Ishikawa (cell line): Measurements from ENCODE around the gene ATR.

ENCODE experiments used
- CEBPB ChIP-seq: IDR thresholded peaks from 2 replicates; pipeline ENCODE4 v1.6.1; 2012
- CREB1 ChIP-seq: IDR thresholded peaks from 2 replicates; pipeline ENCODE4 v1.6.1; 2012; ENCODE audit warnings: low read depth
- EGR1 ChIP-seq: IDR thresholded peaks from 2 replicates; pipeline ENCODE4 v1.6.1; 2012
- EP300 ChIP-seq: IDR thresholded peaks from 2 replicates; pipeline ENCODE4 v1.6.1; 2012; ENCODE audit warnings: borderline replicate concordance
- FOXM1 ChIP-seq: IDR thresholded peaks from 2 replicates; pipeline ENCODE4 v1.6.1; 2012; ENCODE audit warnings: low read depth, borderline replicate concordance
- MAX ChIP-seq: IDR thresholded peaks from 2 replicates; pipeline ENCODE4 v1.6.1; 2012
- NFIC ChIP-seq: IDR thresholded peaks from 2 replicates; pipeline ENCODE4 v1.6.1; 2012
- RAD21 ChIP-seq: IDR thresholded peaks from 2 replicates; pipeline ENCODE4 v1.6.1; 2012; ENCODE audit warnings: low read depth
- TAF1 ChIP-seq: IDR thresholded peaks from 2 replicates; pipeline ENCODE4 v1.6.1; 2012; ENCODE audit warnings: low read depth, mild to moderate bottlenecking
- TCF12 ChIP-seq: IDR thresholded peaks from 2 replicates; pipeline ENCODE4 v1.6.1; 2012; ENCODE audit warnings: low read depth
- TEAD4 ChIP-seq: IDR thresholded peaks from 2 replicates; pipeline ENCODE4 v1.6.1; 2012
- YY1 ChIP-seq: IDR thresholded peaks from 2 replicates; pipeline ENCODE4 v1.6.1; 2012; ENCODE audit warnings: low read depth
- ZBTB7A ChIP-seq: IDR thresholded peaks from 2 replicates; pipeline ENCODE4 v1.6.1; 2012; ENCODE audit warnings: low read depth
- TF ChIP-seq, protein P1 (sequence below): IDR thresholded peaks from 2 replicates; pipeline ENCODE4 v1.6.1; 2012; ENCODE audit warnings: low read depth, mild to moderate bottlenecking
- TF ChIP-seq, protein P2 (sequence below): IDR thresholded peaks from 2 replicates; pipeline ENCODE4 v1.6.1; 2012

Gene ATR

GRCh38 chr3:142597906-142598305 is 19.4 kb upstream of the ATR start:
- TF ChIP-seq TEAD4 (no peak), CREB1 (no peak), TCF12 (no peak), EGR1 (no peak), NFIC (no peak), FOXM1 (no peak), CEBPB (no peak), YY1 (no peak), ZBTB7A (no peak), EP300 (no peak), RAD21 (no peak), TAF1 (no peak)
- TF ChIP-seq, protein P1, sequence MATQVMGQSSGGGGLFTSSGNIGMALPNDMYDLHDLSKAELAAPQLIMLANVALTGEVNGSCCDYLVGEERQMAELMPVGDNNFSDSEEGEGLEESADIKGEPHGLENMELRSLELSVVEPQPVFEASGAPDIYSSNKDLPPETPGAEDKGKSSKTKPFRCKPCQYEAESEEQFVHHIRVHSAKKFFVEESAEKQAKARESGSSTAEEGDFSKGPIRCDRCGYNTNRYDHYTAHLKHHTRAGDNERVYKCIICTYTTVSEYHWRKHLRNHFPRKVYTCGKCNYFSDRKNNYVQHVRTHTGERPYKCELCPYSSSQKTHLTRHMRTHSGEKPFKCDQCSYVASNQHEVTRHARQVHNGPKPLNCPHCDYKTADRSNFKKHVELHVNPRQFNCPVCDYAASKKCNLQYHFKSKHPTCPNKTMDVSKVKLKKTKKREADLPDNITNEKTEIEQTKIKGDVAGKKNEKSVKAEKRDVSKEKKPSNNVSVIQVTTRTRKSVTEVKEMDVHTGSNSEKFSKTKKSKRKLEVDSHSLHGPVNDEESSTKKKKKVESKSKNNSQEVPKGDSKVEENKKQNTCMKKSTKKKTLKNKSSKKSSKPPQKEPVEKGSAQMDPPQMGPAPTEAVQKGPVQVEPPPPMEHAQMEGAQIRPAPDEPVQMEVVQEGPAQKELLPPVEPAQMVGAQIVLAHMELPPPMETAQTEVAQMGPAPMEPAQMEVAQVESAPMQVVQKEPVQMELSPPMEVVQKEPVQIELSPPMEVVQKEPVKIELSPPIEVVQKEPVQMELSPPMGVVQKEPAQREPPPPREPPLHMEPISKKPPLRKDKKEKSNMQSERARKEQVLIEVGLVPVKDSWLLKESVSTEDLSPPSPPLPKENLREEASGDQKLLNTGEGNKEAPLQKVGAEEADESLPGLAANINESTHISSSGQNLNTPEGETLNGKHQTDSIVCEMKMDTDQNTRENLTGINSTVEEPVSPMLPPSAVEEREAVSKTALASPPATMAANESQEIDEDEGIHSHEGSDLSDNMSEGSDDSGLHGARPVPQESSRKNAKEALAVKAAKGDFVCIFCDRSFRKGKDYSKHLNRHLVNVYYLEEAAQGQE, result no peak
- TF ChIP-seq, protein P2, sequence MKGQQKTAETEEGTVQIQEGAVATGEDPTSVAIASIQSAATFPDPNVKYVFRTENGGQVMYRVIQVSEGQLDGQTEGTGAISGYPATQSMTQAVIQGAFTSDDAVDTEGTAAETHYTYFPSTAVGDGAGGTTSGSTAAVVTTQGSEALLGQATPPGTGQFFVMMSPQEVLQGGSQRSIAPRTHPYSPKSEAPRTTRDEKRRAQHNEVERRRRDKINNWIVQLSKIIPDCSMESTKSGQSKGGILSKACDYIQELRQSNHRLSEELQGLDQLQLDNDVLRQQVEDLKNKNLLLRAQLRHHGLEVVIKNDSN, result no peak

DNA sequence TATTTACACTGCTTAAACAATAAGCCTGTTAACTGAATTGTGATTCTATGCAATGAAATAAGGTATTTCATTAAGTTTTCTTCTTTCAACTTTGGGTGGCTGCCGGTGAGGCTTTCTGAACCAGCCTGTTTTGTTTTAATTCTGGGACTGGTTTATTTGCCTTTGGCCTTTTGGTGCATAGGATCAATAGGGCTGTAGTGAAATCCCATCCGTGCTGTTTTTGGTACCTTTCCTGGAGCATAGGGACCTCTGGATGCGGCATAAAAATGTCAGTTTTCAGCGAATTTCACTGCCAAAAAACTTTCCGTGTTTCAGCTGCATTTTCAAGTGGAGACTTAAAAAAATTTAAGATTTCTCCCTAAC is 18.2 kb upstream of the ATR start:
- no peak for TF ChIP-seq FOXM1
- TF ChIP-seq RAD21, result no peak

DNA sequence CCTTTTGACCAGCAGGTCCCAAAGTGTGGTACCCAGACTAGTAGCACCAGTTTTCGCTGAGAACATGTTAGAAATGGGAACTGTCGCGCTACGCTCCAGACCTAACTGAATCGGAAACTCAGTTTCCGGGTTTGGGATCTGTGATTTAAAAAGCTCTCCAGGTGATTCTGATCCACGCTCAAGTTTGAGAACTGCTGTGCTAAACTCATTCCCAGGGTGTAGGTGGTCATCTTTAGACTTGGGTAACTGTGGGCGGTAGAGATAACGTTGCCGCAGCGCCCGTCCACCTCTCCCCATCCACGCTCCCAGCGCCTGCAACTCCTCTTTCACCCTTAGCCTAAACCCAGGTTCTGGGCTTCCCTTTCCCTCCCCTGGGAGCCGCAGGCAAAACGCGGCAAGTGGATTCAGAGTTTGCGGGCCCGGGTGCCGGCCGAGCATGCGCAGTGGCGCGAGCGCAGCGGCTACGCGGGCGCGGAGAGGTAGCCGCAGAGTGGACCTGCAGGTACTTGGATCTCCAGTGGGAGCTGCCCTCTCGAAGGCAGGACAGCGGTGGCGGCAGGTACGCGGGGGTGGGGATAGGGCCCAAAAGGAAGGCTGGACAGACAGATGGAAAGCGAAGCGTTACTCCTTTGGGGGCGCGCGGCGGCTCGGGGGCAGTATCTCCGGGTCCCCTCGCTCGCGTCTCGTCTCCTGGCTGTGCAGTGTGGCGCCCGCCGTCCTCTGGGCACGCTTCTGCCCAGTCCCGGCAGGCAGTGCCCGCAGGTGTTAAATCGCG is 17.6 kb upstream of the ATR start, which contains the start of gene PLS1:
Gene PLS1, plus strand, starts transcription at position 443 of the 775 bp plus-strand sequence. CDS start 67,845 bp downstream, outside the sequence.
- TF ChIP-seq NFIC, result no peak; the same call in 1 of the 2 replicates
- TF ChIP-seq MAX, result peak; percentile 85
- peak; percentile 85 for TF ChIP-seq TCF12
- TF ChIP-seq FOXM1, result no peak
- TF ChIP-seq EGR1, result peak; percentile 41
- TF ChIP-seq TEAD4, result peak; percentile 57; the same call in 1 of the 2 replicates
- TF ChIP-seq EP300, result peak; percentile 62; the same call in 1 of the 2 replicates
- peak; percentile 3; the same call in 1 of the 2 replicates for TF ChIP-seq RAD21
- TF ChIP-seq, protein P2, result no peak; the same call in 1 of the 2 replicates
- peak; percentile 61; the same call in 1 of the 2 replicates for TF ChIP-seq YY1
- TF ChIP-seq CEBPB, result peak; percentile 12; the same call in 1 of the 2 replicates
- TF ChIP-seq ZBTB7A, result peak; percentile 72; the same call in 1 of the 2 replicates
- peak; percentile 97 for TF ChIP-seq TAF1
- TF ChIP-seq, protein P1, result no peak
- TF ChIP-seq CREB1, result 0 out of 2 replicates have a peak, but pooled peaks have one; percentile 29

- TF ChIP-seq EGR1, result no peak
- TF ChIP-seq, protein P1, result no peak
- TF ChIP-seq CREB1, result no peak
- TF ChIP-seq TCF12, result no peak
- TF ChIP-seq NFIC, result no peak
- no peak for TF ChIP-seq EP300
- TF ChIP-seq ZBTB7A, result no peak
- TF ChIP-seq FOXM1, result 0 out of 2 replicates have a peak, but pooled peaks have one; percentile 17
- TF ChIP-seq MAX, result peak; percentile 91
- TF ChIP-seq CEBPB, result no peak
- no peak for TF ChIP-seq TAF1
- peak; percentile 87 for TF ChIP-seq TEAD4
- TF ChIP-seq, protein P2, result peak; percentile 87
These were observed 17.0 kb upstream of the ATR start for GRCh38 chr3:142595581-142595950.
